Measurements from ENCODE around the gene FSTL4.
A peak's percentile ranks its signal among the peaks of the same experiment; 100 is the strongest.

Gene FSTL4

GRCh38 chr5:133499895-133500294 is 112.4 kb downstream of the FSTL4 start:
- H3K4me3 Mint-ChIP-seq, result no peak overlapping the region
- H3K27ac Mint-ChIP-seq, result no peak overlapping the region
- no peak for ATAC-seq

DNA sequence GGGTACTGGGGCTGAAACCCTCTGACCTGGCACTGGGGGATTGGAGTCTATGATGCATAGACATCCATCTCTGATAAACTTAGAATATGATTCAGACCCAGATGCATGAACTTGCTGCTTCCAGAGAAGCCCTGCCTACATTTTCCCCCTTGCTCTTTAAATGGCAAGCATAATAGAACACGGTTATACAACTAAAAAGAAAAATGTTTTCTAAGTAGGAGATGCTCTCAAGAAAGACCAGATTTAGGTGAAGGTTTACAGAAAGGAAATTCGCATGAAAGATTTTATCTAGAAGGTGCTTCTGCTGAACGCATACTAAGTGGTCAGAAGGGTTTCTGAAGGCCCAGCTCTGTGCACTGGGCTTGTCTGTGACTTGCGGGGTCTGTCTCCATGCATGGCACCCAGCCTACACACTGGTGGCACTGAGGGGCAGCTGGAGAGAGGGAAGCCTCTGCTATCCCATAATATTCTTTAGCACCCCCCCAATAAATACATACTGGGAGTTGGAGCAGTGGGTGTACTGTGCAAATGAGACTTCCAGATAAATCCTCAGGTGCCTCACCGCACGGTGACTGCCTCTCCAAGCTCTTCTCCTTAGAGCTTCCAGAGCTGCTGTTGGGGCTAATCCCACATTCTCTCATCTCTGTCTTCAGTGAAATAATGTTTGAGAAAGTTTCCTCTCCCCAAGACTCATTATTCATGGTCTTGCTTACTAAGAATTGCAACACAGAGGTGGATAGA is 114.6 kb downstream of the FSTL4 start:
- DNase-seq (no peak), ATAC-seq (no peak)
- no peaks in the 10 kb centered on the region for H3K27me3 Mint-ChIP-seq
- H3K36me3 Mint-ChIP-seq (ENCODE audit: low read depth), result no peaks in the 10 kb centered on the region
- no peaks in the 10 kb centered on the region for H3K4me1 Mint-ChIP-seq
- no peaks in the 10 kb centered on the region for H3K9me3 Mint-ChIP-seq
- no peak overlapping the region for H3K4me3 Mint-ChIP-seq
- H3K27ac Mint-ChIP-seq, result no peak overlapping the region

More at GRCh38 chr5:133499895-133500294, 112.4 kb downstream of the FSTL4 start:
- Mint-ChIP-seq H3K9me3 (no peaks in the 10 kb centered on the region), H3K36me3 (ENCODE audit: low read depth) (no peaks in the 10 kb centered on the region), H3K4me1 (no peaks in the 10 kb centered on the region), H3K27me3 (no peaks in the 10 kb centered on the region)
- no peak for DNase-seq

DNA sequence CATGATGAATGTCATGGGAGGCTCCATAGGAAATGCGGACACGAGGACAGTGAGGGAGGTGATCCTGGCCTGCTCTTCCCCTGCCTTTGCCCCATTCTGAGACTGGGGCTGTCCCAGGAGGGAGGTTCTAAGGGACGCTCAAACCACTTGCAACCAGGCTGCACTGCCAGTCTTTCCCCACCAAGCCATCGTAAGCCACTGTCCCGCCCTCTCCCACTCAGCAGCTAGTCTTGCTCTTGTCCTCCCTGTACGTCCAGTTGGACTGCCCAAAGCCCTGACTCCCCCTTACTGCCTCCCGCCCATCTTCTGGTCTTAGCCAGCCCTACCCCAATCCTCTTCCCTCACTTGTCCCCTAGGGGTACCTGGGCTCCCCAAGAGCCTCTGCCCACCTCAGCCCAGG is 115.7 kb downstream of the FSTL4 start:
- no peak overlapping the region for H3K27ac Mint-ChIP-seq
- no peaks in the 10 kb centered on the region for H3K27me3 Mint-ChIP-seq
- H3K36me3 Mint-ChIP-seq (ENCODE audit: low read depth), result no peaks in the 10 kb centered on the region
- DNase-seq (no peak), ATAC-seq (no peak)
- H3K9me3 Mint-ChIP-seq, result no peaks in the 10 kb centered on the region
- no peak overlapping the region for H3K4me3 Mint-ChIP-seq
- no peaks in the 10 kb centered on the region for H3K4me1 Mint-ChIP-seq

DNA sequence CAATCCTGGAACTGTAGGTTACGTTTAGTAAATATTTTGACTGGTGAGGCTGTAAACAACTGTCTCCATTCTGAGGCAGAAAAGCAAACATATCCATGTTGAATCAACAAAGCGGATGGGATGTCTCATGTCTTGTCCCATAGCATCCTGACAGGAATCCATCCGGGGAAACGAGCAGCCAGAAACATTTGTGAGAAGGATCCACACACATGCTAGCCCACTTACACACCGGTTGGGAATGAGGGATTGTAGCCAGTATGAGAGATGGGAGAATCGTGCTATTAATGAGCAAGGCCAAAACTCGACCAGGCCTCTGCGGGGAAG is 117.5 kb downstream of the FSTL4 start:
- H3K27ac Mint-ChIP-seq, result no peak overlapping the region
- no peaks in the 10 kb centered on the region for H3K4me1 Mint-ChIP-seq
- no peaks in the 10 kb centered on the region for H3K27me3 Mint-ChIP-seq
- H3K36me3 Mint-ChIP-seq (ENCODE audit: low read depth), result no peaks in the 10 kb centered on the region
- ATAC-seq (no peak), DNase-seq (no peak)
- no peaks in the 10 kb centered on the region for H3K9me3 Mint-ChIP-seq
- no peak overlapping the region for H3K4me3 Mint-ChIP-seq

- ATAC-seq (no peak), DNase-seq (no peak)
- H3K4me1 Mint-ChIP-seq, result no peaks in the 10 kb centered on the region
- no peaks in the 10 kb centered on the region for H3K36me3 Mint-ChIP-seq (ENCODE audit: low read depth)
- H3K27me3 Mint-ChIP-seq, result no peaks in the 10 kb centered on the region
- no peaks in the 10 kb centered on the region for H3K9me3 Mint-ChIP-seq
- no peak overlapping the region for H3K27ac Mint-ChIP-seq
- H3K4me3 Mint-ChIP-seq, result no peak overlapping the region
Measured at GRCh38 chr5:133494232-133494922, 118.0 kb downstream of the FSTL4 start.

GRCh38 chr5:133489632-133490031 is 122.7 kb downstream of the FSTL4 start:
- ATAC-seq (peak; percentile 87), DNase-seq (no peak)
- H3K27ac Mint-ChIP-seq, result no peak overlapping the region
- H3K4me1 Mint-ChIP-seq, result no peaks in the 10 kb centered on the region
- peaks cover 5% of the 10 kb centered on the region for H3K27me3 Mint-ChIP-seq
- H3K4me3 Mint-ChIP-seq, result no peak overlapping the region
- H3K36me3 Mint-ChIP-seq (ENCODE audit: low read depth), result no peaks in the 10 kb centered on the region
- no peaks in the 10 kb centered on the region for H3K9me3 Mint-ChIP-seq

DNA sequence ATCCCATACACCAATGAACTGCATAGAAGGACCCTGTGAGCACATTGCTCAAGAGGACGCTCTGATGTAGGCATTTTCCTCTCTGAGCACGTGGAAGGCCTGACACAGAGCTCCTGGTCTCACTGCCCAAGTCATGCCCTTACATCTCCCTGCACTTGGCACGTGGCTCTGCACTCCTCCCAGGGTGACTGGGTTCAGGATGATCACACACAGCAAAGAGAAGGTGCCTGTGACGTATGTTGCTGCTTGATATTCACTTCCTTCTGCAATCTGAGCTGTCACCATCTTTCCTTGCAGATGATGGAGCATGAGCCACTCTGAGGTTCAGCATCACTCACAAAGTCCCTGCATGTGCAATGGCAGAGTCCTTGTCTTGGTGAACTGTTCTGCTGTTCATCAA is 125.2 kb downstream of the FSTL4 start:
- Mint-ChIP-seq H3K9me3 (no peaks in the 10 kb centered on the region), H3K36me3 (ENCODE audit: low read depth) (no peaks in the 10 kb centered on the region), H3K27me3 (peaks cover 5% of the 10 kb centered on the region), H3K27ac (no peak overlapping the region), H3K4me3 (no peak overlapping the region), H3K4me1 (no peaks in the 10 kb centered on the region)
- ATAC-seq, result no peak
- DNase-seq, result no peak

DNA sequence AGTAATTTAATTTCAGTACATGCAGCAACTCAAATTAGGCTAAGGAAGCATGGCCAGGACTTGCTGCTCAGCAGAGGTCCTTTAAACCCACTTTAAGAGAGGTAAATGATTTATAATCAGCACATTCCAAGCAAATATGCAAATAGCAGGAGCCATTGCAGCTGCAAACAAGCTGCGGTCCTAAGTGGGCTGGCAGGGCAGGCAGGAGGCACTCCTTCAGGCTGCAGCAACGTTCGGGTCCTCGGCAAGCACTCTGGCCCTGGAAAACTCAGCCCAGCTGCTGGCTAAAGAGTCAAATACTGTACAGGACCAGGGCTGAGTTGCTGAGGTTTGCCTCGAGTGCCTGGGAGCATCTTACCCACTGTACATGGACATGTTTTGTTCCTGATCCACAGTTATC is 126.9 kb downstream of the FSTL4 start:
- Mint-ChIP-seq H3K4me3 (no peak overlapping the region), H3K36me3 (ENCODE audit: low read depth) (no peaks in the 10 kb centered on the region), H3K4me1 (no peaks in the 10 kb centered on the region), H3K27me3 (peaks cover 5% of the 10 kb centered on the region), H3K27ac (no peak overlapping the region), H3K9me3 (no peaks in the 10 kb centered on the region)
- DNase-seq, result no peak
- no peak for ATAC-seq

- no peaks in the 10 kb centered on the region for H3K9me3 Mint-ChIP-seq
- H3K36me3 Mint-ChIP-seq (ENCODE audit: low read depth), result no peaks in the 10 kb centered on the region
- no peak overlapping the region for H3K4me3 Mint-ChIP-seq
- ATAC-seq, result no peak
- H3K27me3 Mint-ChIP-seq, result peaks cover 5% of the 10 kb centered on the region
- H3K4me1 Mint-ChIP-seq, result no peaks in the 10 kb centered on the region
- no peak overlapping the region for H3K27ac Mint-ChIP-seq
- DNase-seq, result no peak
Measured at GRCh38 chr5:133483406-133484090, 128.8 kb downstream of the FSTL4 start.

- Mint-ChIP-seq H3K4me1 (no peaks in the 10 kb centered on the region), H3K27ac (no peak overlapping the region)
- no peak for ATAC-seq
Measured at GRCh38 chr5:133482028-133482427, 130.3 kb downstream of the FSTL4 start.

GRCh38 chr5:133480866-133481265 is 131.5 kb downstream of the FSTL4 start:
- no peaks in the 10 kb centered on the region for H3K36me3 Mint-ChIP-seq (ENCODE audit: low read depth)
- H3K27me3 Mint-ChIP-seq, result peaks cover 3% of the 10 kb centered on the region
- H3K4me3 Mint-ChIP-seq, result no peak overlapping the region
- H3K9me3 Mint-ChIP-seq, result no peaks in the 10 kb centered on the region
- no peaks in the 10 kb centered on the region for H3K4me1 Mint-ChIP-seq
- ATAC-seq (no peak), DNase-seq (no peak)
- no peak overlapping the region for H3K27ac Mint-ChIP-seq

More at GRCh38 chr5:133482028-133482427, 130.3 kb downstream of the FSTL4 start:
- no peak for DNase-seq
- no peaks in the 10 kb centered on the region for H3K9me3 Mint-ChIP-seq
- no peak overlapping the region for H3K4me3 Mint-ChIP-seq
- no peaks in the 10 kb centered on the region for H3K36me3 Mint-ChIP-seq (ENCODE audit: low read depth)
- peaks cover 8% of the 10 kb centered on the region for H3K27me3 Mint-ChIP-seq

DNA sequence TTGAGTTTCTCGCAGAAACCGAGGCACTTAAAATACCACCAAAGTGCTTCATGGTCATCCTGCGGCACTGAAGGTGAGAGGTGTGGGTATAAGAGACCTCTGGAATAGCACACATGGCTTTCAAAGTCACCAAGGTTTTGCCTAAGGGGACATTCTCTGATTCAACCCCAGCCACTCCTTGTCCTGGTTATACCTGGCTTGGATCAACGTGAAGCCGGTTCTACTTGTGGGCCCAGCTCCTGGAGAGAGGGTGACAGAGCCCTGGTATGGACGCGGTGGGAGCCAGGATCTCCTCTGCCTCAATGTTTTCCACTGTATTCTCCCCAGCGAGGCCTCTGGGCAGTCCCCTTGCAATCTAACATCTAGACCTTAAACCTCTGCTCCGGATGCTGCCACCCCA is 132.0 kb downstream of the FSTL4 start:
- H3K4me3 Mint-ChIP-seq, result no peak overlapping the region
- ATAC-seq (no peak), DNase-seq (no peak)
- H3K27ac Mint-ChIP-seq, result no peak overlapping the region
- no peaks in the 10 kb centered on the region for H3K36me3 Mint-ChIP-seq (ENCODE audit: low read depth)
- H3K4me1 Mint-ChIP-seq, result no peaks in the 10 kb centered on the region
- no peaks in the 10 kb centered on the region for H3K9me3 Mint-ChIP-seq
- peaks cover 3% of the 10 kb centered on the region for H3K27me3 Mint-ChIP-seq

DNA sequence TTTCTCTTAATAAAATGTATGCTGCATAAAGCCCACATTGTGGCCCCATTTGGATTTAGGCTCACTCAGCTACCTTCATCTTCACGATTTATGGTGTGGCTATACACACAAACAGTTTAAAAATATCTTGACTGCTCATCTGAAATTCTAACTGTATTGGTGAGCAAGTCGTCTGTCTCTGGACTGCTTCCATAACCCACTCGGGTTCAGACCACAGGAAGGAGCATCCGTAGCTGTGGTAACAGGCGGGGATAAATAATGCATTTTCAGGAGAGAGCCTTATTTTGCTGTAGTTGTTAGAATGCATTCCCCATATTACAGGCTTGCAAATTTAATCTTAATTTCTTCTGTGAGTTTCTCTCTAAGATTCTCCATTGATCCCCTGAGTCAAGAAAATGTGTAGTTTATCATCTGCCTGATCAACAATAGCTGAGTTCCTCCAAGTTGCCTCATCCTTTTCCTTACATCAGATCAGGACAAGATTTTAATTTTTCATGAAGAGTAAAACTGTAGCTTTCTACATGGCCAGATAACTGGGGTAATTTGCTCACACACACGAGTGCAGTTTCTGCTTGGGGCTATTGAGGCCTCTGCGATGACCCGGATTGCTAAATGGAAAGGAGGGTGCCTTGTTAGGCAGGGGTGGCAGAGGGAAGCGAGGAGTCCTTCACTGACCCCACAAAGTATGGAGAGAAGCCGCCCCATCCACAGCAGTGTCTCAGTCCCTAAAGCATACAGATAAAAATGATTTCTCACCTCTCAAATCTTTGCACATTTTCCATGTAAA is 133.9 kb downstream of the FSTL4 start:
- Mint-ChIP-seq H3K9me3 (no peaks in the 10 kb centered on the region), H3K4me1 (no peaks in the 10 kb centered on the region), H3K4me3 (no peak overlapping the region), H3K36me3 (ENCODE audit: low read depth) (no peaks in the 10 kb centered on the region), H3K27ac (no peak overlapping the region), H3K27me3 (peaks cover 9% of the 10 kb centered on the region)
- ATAC-seq (no peak), DNase-seq (no peak)

DNA sequence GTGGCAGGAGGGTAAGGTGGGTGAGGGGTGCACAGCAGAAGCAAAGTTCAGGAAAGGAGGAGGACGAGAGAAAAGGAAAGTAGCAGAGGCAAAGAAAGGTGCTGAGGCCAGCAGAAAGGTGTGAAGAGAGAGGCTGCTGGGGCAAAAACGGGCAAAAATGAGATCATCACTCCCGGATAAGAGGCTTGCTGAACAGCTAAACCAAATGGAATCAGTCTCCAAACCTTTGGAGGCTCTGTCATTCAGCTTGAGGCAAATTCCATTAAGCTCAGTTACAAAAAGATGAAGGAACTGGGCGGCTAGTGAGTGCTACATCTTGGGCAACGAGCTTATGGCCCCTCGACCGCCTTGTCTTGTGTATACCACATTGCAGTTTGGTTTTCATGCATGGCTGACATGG is 136.4 kb downstream of the FSTL4 start:
- DNase-seq (no peak), ATAC-seq (no peak)
- Mint-ChIP-seq H3K4me3 (no peak overlapping the region), H3K27me3 (peaks cover 12% of the 10 kb centered on the region), H3K4me1 (no peaks in the 10 kb centered on the region), H3K9me3 (no peaks in the 10 kb centered on the region), H3K36me3 (ENCODE audit: low read depth) (no peaks in the 10 kb centered on the region), H3K27ac (no peak overlapping the region)
